WTC11 (cell line): Measurements from ENCODE around the gene TMEM120B. TPM values are rescaled to one million over a fixed set of nuclear protein-coding genes. Genes with fewer than 3 reads are reported as not detected.

Experiments used
- ATAC-seq: fragments of 200-7000 bp; cut with Tn5 transposase; 2 replicates; pipeline ENCODE4 v1.10.0; 2021; ENCODE audit warnings: mild to moderate bottlenecking, moderate library complexity
- CTCF ChIA-PET: fragments of 300-600 bp; sonication (Branson Sonifier 250); formaldehyde crosslinking; loops from one replicate; lab custom pipeline; 2021; ENCODE audit warnings: antibody characterized with exemption; lab: Charles Lee
- POLR2A ChIA-PET: fragments of 350-600 bp; sonication (Branson Sonifier 250); formaldehyde crosslinking; loops from one replicate; lab custom pipeline; 2021; ENCODE audit warnings: antibody characterized with exemption; lab: Charles Lee
- DNase-seq: peaks from one replicate; pipeline ENCODE4 v3.0.0; 2021; ENCODE audit warnings: low spot score
- H3K27ac Mint-ChIP-seq: 2 replicates; pipeline ENCODE4 v1.8.0; 2021; ENCODE audit warnings: mixed read lengths
- H3K27me3 Mint-ChIP-seq: 2 replicates; pipeline ENCODE4 v1.8.0; 2021; ENCODE audit warnings: low read depth, mild to moderate bottlenecking, moderate library complexity, mixed read lengths
- H3K36me3 Mint-ChIP-seq: 2 replicates; pipeline ENCODE4 v1.8.0; 2021; ENCODE audit warnings: mixed read lengths
- H3K4me1 Mint-ChIP-seq: 2 replicates; pipeline ENCODE4 v1.8.0; 2022; ENCODE audit warnings: mixed read lengths
- H3K4me3 Mint-ChIP-seq: 2 replicates; pipeline ENCODE4 v1.8.0; 2021; ENCODE audit warnings: mild to moderate bottlenecking, moderate library complexity, mixed read lengths
- H3K9me3 Mint-ChIP-seq: 2 replicates; pipeline ENCODE4 v1.8.0; 2021; ENCODE audit warnings: mixed read lengths
- ATF6 ChIP-seq: sonication (generic); formaldehyde crosslinking; IDR thresholded peaks from 2 replicates; pipeline ENCODE4 v1.8.1; 2023; ENCODE audit warnings: mild to moderate bottlenecking, missing genetic modification reagents
- E2F4 ChIP-seq: sonication (generic); formaldehyde crosslinking; IDR thresholded peaks from 2 replicates; pipeline ENCODE4 v1.8.1; 2022; ENCODE audit warnings: low read depth, mild to moderate bottlenecking, moderate library complexity, missing genetic modification reagents, borderline replicate concordance
- IRF2 ChIP-seq: sonication (generic); formaldehyde crosslinking; IDR thresholded peaks from 2 replicates; pipeline ENCODE4 v1.8.0; 2022; ENCODE audit warnings: low read depth, missing genetic modification reagents, borderline replicate concordance
- JAZF1 ChIP-seq: fragments of 250-450 bp; sonication (Bioruptor Pico); IDR thresholded peaks from 2 replicates; pipeline ENCODE4 v1.9.0; 2021; ENCODE audit warnings: moderate library complexity, mild to moderate bottlenecking, inconsistent platforms
- MLX ChIP-seq: sonication (generic); formaldehyde crosslinking; IDR thresholded peaks from 2 replicates; pipeline ENCODE4 v1.8.1; 2023; ENCODE audit warnings: mild to moderate bottlenecking, missing genetic modification reagents, moderate library complexity
- NR3C1 ChIP-seq: sonication (generic); formaldehyde crosslinking; conservative IDR thresholded peaks from 2 replicates; pipeline ENCODE4 v1.8.1; 2023; ENCODE audit warnings: low read depth, mild to moderate bottlenecking, missing genetic modification reagents
- RORB ChIP-seq: fragments of 250-450 bp; sonication (Bioruptor Pico); IDR thresholded peaks from 2 replicates; pipeline ENCODE4 v1.9.0; 2021; ENCODE audit warnings: mild to moderate bottlenecking
- TEAD1 ChIP-seq: sonication (generic); formaldehyde crosslinking; IDR thresholded peaks from 2 replicates; pipeline ENCODE4 v1.8.0; 2022; ENCODE audit warnings: mild to moderate bottlenecking, missing genetic modification reagents
- ZNF121 ChIP-seq: sonication (generic); formaldehyde crosslinking; IDR thresholded peaks from 2 replicates; pipeline ENCODE4 v1.8.0; 2023; ENCODE audit warnings: missing genetic modification reagents
- ZNF416 ChIP-seq: fragments of 250-450 bp; sonication (Bioruptor Pico); IDR thresholded peaks from 2 replicates; pipeline ENCODE4 v1.9.0; 2021; ENCODE audit warnings: mild to moderate bottlenecking, inconsistent platforms
- ZNF532 ChIP-seq: fragments of 250-450 bp; sonication (Bioruptor Pico); IDR thresholded peaks from 2 replicates; pipeline ENCODE4 v1.9.0; 2021; ENCODE audit warnings: mild to moderate bottlenecking, borderline replicate concordance
- total RNA-seq: library from RNA; stranded (reverse); gene quantifications from 3 replicates; pipeline ENCODE4 v1.2.3, GENCODE V29; 2021
- TF ChIP-seq, protein P1 (sequence below): sonication (generic); formaldehyde crosslinking; IDR thresholded peaks from 2 replicates; pipeline ENCODE4 v1.8.0; 2023; ENCODE audit warnings: missing genetic modification reagents, mild to moderate bottlenecking, borderline replicate concordance
- TF ChIP-seq, protein P2 (sequence below): sonication (generic); formaldehyde crosslinking; IDR thresholded peaks from 2 replicates; pipeline ENCODE4 v1.8.1; 2022; ENCODE audit warnings: missing genetic modification reagents, borderline replicate concordance

TMEM120B gene
- total RNA-seq, 1 experiment from 2014 or later: 36.9 TPM

DNA sequence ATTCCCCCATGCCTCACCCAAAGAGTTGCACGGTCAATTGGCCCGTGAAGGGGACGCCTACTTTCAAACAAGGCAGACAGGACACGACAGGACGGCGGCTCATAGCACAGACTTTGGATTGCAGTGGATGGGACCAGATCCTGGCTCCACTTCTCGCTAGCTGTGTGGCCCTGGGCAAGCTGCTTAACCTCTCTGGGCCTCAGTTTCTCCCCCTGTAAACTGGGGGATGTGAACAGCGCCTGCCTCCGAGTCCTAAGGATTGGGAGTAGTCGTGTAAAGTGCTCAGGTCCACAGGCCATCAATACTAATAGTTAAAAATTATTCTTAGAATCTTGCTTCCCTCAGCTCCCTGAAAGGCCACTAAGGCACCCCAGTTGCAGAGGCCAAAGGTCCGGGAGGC, 67.9 kb downstream of the TMEM120B start:
- CTCF ChIA-PET: interaction anchor here (15.3 kb wide), 1 partner anchor 14 kb away, joined by 227 read pairs; the partner anchor contains the start of gene RHOF
- POLR2A ChIA-PET: interaction anchor here (0.6 kb wide), 1 partner anchor 218 kb away, joined by 6 read pairs; no protein-coding TSS in a partner anchor
- H3K36me3 Mint-ChIP-seq: peaks cover 11% of the 10 kb centered on the region
- no peak for ATAC-seq
- DNase-seq: no peak
- peaks cover 16% of the 10 kb centered on the region for H3K4me1 Mint-ChIP-seq
- H3K27ac Mint-ChIP-seq: no peak overlapping the region
- no peaks in the 10 kb centered on the region for H3K9me3 Mint-ChIP-seq
- TF ChIP-seq IRF2 (CRISPR knock-in tag) (no peak), ZNF416 (CRISPR knock-in tag) (no peak), ZNF121 (no peak), JAZF1 (no peak), TEAD1 (no peak), NR3C1 (CRISPR knock-in tag) (no peak), RORB (CRISPR knock-in tag) (no peak), ZNF532 (CRISPR knock-in tag) (no peak), ATF6 (no peak), E2F4 (no peak), MLX (no peak)
- TF ChIP-seq, protein P1, sequence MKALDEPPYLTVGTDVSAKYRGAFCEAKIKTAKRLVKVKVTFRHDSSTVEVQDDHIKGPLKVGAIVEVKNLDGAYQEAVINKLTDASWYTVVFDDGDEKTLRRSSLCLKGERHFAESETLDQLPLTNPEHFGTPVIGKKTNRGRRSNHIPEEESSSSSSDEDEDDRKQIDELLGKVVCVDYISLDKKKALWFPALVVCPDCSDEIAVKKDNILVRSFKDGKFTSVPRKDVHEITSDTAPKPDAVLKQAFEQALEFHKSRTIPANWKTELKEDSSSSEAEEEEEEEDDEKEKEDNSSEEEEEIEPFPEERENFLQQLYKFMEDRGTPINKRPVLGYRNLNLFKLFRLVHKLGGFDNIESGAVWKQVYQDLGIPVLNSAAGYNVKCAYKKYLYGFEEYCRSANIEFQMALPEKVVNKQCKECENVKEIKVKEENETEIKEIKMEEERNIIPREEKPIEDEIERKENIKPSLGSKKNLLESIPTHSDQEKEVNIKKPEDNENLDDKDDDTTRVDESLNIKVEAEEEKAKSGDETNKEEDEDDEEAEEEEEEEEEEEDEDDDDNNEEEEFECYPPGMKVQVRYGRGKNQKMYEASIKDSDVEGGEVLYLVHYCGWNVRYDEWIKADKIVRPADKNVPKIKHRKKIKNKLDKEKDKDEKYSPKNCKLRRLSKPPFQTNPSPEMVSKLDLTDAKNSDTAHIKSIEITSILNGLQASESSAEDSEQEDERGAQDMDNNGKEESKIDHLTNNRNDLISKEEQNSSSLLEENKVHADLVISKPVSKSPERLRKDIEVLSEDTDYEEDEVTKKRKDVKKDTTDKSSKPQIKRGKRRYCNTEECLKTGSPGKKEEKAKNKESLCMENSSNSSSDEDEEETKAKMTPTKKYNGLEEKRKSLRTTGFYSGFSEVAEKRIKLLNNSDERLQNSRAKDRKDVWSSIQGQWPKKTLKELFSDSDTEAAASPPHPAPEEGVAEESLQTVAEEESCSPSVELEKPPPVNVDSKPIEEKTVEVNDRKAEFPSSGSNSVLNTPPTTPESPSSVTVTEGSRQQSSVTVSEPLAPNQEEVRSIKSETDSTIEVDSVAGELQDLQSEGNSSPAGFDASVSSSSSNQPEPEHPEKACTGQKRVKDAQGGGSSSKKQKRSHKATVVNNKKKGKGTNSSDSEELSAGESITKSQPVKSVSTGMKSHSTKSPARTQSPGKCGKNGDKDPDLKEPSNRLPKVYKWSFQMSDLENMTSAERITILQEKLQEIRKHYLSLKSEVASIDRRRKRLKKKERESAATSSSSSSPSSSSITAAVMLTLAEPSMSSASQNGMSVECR: no peak
- TF ChIP-seq, protein P2, sequence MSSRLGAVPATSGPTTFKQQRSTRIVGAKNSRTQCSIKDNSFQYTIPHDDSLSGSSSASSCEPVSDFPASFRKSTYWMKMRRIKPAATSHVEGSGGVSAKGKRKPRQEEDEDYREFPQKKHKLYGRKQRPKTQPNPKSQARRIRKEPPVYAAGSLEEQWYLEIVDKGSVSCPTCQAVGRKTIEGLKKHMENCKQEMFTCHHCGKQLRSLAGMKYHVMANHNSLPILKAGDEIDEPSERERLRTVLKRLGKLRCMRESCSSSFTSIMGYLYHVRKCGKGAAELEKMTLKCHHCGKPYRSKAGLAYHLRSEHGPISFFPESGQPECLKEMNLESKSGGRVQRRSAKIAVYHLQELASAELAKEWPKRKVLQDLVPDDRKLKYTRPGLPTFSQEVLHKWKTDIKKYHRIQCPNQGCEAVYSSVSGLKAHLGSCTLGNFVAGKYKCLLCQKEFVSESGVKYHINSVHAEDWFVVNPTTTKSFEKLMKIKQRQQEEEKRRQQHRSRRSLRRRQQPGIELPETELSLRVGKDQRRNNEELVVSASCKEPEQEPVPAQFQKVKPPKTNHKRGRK: no peak
- no peak overlapping the region for H3K4me3 Mint-ChIP-seq
- H3K27me3 Mint-ChIP-seq: no peaks in the 10 kb centered on the region; the same call in 1 of the 2 replicates
